Left lung (tissue), 10 donors: ENCODE data around the gene UNC119. TPM values are rescaled to one million over a fixed set of nuclear protein-coding genes. Genes with fewer than 3 reads are reported as not detected.
A peak's percentile ranks its signal among the peaks of the same experiment; 100 is the strongest.

Experiments used
- ATAC-seq: fragments of 200-7000 bp; cut with Tn5 transposase; one replicate; pipeline ENCODE4 v1.9.1; 2020; ENCODE audit warnings: moderate library complexity
- DNase-seq, 4 donors: peaks; one replicate each; pipeline ENCODE4 v3.0.0-alpha.2; 2013 to 2020
- H3K27ac ChIP-seq, 2 donors: fragments of 200-600 bp; sonication (generic) in 1 of 2; one replicate each; pipeline versions ENCODE4 v1.5.0 to v1.8.0; 2020 to 2021
- H3K27me3 ChIP-seq, 2 donors: fragments of 200-600 bp; sonication (generic) in 1 of 2; one replicate each; pipeline versions ENCODE4 v1.5.0 to v1.8.0; 2020 to 2021
- H3K36me3 ChIP-seq, 2 donors: fragments of 200-600 bp; sonication (generic) in 1 of 2; one replicate each; pipeline versions ENCODE4 v1.5.0 to v1.8.0; 2020 to 2021
- H3K4me1 ChIP-seq, 2 donors: fragments of 200-600 bp; one replicate each; pipeline ENCODE4 v1.8.0; 2021
- H3K4me3 ChIP-seq, 2 donors: fragments of 200-600 bp; sonication (generic) in 1 of 2; one replicate each; pipeline versions ENCODE4 v1.5.0 to v1.8.0; 2020 to 2021; ENCODE audit warnings: mild to moderate bottlenecking in 1 of 2
- H3K9me3 ChIP-seq, 2 donors: fragments of 200-600 bp; sonication (generic) in 1 of 2; one replicate each; pipeline versions ENCODE4 v1.5.0 to v1.8.0; 2020 to 2021
- intact Hi-C, 2 donors: fragments of 100-400 bp; cut with DNase I; formaldehyde crosslinking; loops; one replicate each; pipeline versions ENCODE4 v1.11.2 to v1.14.2; 2022
- polyA plus RNA-seq, 6 donors: library from polyadenylated mRNA; unstranded; fragments of 120-200 nt; gene quantifications; one replicate each; pipeline ENCODE4 v1.2.1, GENCODE V29; 2013; ENCODE audit not compliant: insufficient read length in 6 of 6
- total RNA-seq, 2 donors: library from RNA; stranded (reverse); fragmentation: NEBNext Ultra II Directional; extraction: Animal tissue kit (Norgen Biotek cat#: 25700); gene quantifications; one replicate each; pipeline ENCODE4 v1.2.1, GENCODE V29; 2021
- TF ChIP-seq, protein P1 (sequence below), 2 donors: fragments of 200-600 bp; sonication (generic) in 1 of 2; IDR thresholded peaks; one replicate each; pipeline versions ENCODE4 v1.5.0 to v1.8.0; 2021; ENCODE audit warnings: antibody characterized with exemption in 2 of 2
- donor health status: DM: no; HTN: yes; CAD: no.
- donor health status: DM: no; HTN: no; CAD: no.

Gene UNC119
- total and polyA plus RNA-seq, 8 donors: 25.7 to 36.7 (median 34.4) TPM

DNA sequence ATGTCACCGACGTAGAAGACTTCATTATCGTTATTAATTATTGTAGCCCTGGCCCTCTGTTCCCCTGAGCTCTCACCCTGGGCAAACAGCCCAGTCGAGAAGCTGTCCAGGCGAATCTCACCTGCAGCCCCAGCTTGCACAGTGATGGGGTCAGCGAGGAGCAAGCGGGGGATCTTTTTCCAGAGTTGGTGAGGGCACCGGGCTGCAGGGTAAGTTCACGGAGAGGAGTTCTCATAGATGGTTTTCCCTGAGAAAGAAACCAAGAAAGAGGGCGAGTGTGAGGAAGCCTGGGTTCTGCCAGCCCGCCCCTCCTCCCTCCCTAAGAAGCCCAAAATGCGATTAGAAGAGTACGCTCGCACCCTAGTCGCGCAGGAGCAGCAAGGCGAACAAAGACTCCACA is 46.0 kb upstream of the UNC119 start:
- H3K4me1 ChIP-seq: peaks cover 5 to 28% of the 10 kb centered on the region in 2 donors
- intact Hi-C loops: no loop called here
- DNase-seq (no peak), ATAC-seq (no peak)
- peaks cover 0 to under 1% of the 10 kb centered on the region in 2 donors for H3K36me3 ChIP-seq
- H3K27ac ChIP-seq: peak overlapping the region; percentile 97 to 98
- peak overlapping the region; percentile 53 to 67 for H3K4me3 ChIP-seq
- H3K27me3 ChIP-seq: no peaks in the 10 kb centered on the region
- H3K9me3 ChIP-seq: no peaks in the 10 kb centered on the region
- TF ChIP-seq, protein P1, sequence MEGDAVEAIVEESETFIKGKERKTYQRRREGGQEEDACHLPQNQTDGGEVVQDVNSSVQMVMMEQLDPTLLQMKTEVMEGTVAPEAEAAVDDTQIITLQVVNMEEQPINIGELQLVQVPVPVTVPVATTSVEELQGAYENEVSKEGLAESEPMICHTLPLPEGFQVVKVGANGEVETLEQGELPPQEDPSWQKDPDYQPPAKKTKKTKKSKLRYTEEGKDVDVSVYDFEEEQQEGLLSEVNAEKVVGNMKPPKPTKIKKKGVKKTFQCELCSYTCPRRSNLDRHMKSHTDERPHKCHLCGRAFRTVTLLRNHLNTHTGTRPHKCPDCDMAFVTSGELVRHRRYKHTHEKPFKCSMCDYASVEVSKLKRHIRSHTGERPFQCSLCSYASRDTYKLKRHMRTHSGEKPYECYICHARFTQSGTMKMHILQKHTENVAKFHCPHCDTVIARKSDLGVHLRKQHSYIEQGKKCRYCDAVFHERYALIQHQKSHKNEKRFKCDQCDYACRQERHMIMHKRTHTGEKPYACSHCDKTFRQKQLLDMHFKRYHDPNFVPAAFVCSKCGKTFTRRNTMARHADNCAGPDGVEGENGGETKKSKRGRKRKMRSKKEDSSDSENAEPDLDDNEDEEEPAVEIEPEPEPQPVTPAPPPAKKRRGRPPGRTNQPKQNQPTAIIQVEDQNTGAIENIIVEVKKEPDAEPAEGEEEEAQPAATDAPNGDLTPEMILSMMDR (IDR thresholded peaks at IDR 0.05): no peak

DNA sequence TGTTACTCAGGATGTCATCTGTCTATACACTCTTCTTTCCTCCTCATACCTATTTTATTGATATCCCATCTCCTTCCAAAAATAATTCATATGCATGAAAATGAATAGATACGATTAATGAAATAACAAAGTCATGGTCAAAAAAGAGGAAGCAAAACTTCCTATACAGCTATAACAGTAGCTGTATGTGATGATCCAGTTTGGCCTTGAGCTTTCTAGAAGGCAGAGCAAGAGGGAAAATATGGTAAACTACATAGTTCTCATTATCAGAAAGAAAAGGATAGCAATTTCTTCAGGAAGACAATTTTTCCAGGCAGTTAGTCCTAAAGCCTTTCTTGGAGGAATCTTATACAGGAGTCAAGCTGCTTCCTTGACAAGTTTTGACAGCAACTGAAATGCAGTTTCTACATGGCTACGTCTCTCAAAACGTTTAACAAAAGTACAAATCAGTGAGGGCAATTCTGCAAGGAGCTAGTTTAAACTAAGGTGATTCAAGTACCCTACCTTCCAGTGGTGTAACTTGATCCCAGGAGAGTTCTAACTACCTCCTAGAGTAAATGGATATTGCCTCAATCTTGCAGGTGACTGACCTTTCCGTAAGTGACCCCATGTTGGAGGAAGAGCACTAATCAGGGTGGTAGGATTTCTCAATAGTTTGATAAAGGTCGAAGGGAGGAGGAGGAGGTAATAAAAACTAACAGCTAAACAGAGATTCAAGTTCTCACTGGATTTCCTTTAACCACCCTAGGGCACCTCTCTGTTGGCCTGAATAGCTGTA is 45.4 kb upstream of the UNC119 start:
- Histone ChIP-seq H3K9me3 (no peaks in the 10 kb centered on the region), H3K27me3 (no peaks in the 10 kb centered on the region), H3K27ac (peak overlapping the region in 1 of 2 donors; percentile 24), H3K4me1 (peaks cover 5 to 28% of the 10 kb centered on the region in 2 donors), H3K36me3 (peaks cover 0 to 6% of the 10 kb centered on the region in 2 donors), H3K4me3 (peak overlapping the region; percentile 53 to 67)
- DNase-seq (no peak), ATAC-seq (peak; percentile 4)
- TF ChIP-seq, protein P1 (IDR thresholded peaks at IDR 0.05): no peak
- intact Hi-C loops: no loop called here

DNA sequence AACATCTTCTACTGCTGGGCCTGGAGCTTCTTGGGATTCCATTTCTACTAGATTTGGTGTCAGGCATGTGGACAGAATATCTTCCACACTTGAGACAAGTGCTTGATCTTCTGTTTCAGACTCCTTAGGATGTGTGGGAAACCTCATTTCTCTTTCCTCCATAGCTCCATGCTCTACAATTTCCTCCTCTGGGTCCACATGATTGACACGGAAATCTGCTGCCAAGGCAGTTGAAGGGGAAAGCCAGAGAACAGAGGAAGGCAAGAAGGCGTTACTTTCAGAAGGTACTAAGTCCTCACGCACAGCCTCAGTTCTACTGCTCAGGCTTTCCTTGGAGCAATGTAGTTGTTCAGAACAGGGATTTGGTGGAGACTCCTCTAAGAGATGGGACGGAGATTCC is 39.8 kb upstream of the UNC119 start:
- Histone ChIP-seq H3K36me3 (peaks cover 0 to 29% of the 10 kb centered on the region in 2 donors), H3K4me1 (peaks cover 0 to under 1% of the 10 kb centered on the region in 2 donors), H3K27me3 (no peaks in the 10 kb centered on the region), H3K27ac (no peak overlapping the region), H3K9me3 (no peaks in the 10 kb centered on the region), H3K4me3 (no peak overlapping the region)
- intact Hi-C loops: no loop called here
- TF ChIP-seq, protein P1 (IDR thresholded peaks at IDR 0.05): no peak
- ATAC-seq (no peak), DNase-seq (no peak)

DNA sequence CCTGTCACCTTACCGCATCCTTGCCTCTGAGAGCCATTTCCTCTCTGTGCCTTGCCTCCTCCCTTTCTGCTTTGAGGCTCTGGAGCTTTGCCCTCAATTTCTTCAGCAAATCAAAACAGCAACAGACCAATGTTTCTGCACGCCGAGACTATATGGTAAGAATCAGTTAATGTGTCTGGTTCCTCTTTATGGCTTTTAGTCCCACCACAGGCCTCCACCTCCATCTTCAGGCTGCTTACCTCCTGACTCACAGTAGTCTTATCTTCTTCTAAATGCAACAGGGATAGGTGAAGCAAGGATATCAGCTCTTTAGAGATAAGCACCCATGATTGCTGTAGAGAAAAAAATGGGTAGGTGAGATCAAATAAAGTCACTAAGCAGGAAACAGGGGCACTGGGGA is 33.4 kb upstream of the UNC119 start:
- no peak for ATAC-seq
- intact Hi-C loops: no loop called here
- DNase-seq: no peak
- Histone ChIP-seq H3K27ac (no peak overlapping the region), H3K4me1 (no peaks in the 10 kb centered on the region), H3K27me3 (no peaks in the 10 kb centered on the region), H3K9me3 (no peaks in the 10 kb centered on the region), H3K36me3 (peaks cover 0 to 52% of the 10 kb centered on the region in 2 donors), H3K4me3 (no peak overlapping the region)
- TF ChIP-seq, protein P1 (IDR thresholded peaks at IDR 0.05): no peak

DNA sequence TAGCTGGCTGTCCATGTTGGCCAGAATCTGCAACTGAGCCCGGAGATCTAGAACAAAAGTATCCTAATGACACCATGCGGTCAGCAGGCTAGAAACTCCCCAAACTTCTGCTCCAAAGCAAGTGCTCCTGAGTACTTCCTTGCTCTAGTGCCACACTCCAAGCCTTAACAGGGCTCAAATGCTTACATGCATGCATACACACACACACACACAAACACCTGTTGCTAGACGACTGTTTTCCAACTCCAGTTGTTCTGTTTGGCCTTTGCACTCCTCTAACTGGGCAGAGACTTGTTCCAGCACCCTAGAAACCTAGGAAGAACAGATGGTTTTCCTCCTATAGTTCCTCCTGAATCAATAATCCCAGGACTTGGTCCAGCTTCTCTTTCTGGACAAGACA is 32.0 kb upstream of the UNC119 start:
- H3K4me3 ChIP-seq: no peak overlapping the region
- H3K27ac ChIP-seq: no peak overlapping the region
- ATAC-seq: peak; percentile 13
- no peaks in the 10 kb centered on the region for H3K27me3 ChIP-seq
- no peaks in the 10 kb centered on the region for H3K9me3 ChIP-seq
- TF ChIP-seq, protein P1 (IDR thresholded peaks at IDR 0.05): no peak
- no peaks in the 10 kb centered on the region for H3K4me1 ChIP-seq
- no peak for DNase-seq
- intact Hi-C loops: no loop called here
- peaks cover 0 to 54% of the 10 kb centered on the region in 2 donors for H3K36me3 ChIP-seq
